HG03280 (cell line): ENCODE results near the gene TLE3.

Source experiments
- ATAC-seq: cut with Tn5 transposase; IDR thresholded peaks from one replicate; pipeline ENCODE4 v1.9.1; 2021; ENCODE audit warnings: mild to moderate bottlenecking, moderate library complexity; ENCODE audit not compliant: unreplicated experiment

The TLE3 gene

DNA sequence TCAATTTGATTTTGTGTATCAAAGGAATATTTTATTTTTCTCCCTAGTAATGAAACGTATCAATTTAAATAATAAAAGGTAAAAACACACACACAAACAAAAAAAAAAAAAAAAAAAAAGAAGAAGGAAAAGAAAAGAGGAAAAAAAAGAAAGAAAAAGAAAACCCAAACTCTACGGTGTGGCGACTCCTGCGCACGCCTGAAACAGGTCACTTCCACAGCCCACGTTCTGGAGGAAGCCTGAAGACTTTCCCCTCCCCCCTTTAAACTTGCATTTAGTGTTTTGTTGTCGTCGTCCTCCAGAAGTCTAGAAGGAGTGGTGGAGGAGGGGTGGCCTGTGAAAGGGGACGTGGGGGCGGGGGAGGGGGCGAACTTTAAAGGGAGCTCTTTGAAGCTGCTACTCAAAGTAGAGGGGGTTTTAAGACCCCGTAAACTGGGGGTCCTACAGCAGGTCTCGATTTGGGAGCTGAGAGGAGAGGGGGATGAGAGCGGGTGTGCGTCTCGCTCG, 2.3 kb upstream of the TLE3 start:
- ATAC-seq = no peak

DNA sequence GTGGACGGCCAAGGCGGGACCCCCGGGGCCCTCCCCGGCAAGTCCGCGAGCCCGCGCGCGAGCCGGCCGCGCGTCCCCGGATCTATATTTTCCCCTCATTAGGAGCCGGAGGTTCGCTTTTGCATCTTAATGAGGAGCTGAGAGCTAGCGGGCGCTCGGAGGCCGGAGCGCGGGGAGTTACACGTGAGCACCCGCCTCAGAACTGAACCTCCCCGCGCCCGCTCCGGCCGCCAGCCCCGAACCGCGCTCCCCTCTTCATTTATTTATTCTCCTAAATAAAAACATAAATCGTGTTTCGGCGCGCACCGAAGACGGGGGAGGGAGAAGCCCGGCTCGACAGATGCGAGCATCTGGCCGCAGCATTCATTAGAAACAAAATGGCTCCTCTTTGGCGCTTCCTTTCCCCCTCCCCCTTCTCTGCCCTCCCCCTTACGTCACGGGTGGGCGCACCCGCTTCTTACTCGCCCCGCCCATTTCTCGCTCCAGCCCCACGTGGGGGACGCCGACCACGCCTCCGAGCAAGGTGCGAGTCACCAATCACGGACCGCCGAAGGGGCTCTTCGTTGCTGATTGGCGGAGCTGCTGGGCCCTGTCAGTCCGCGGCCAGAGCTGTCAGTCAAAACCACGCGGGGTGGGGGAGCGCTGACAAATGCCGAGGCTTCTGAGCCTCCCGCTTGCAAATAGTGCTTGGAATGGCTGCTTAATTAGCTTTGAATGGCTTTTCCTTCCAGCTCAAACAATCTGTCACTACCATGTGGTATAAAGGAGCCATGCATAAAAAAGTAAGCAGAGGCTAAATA, 1.6 kb upstream of the TLE3 start:
- peak; percentile 56 for ATAC-seq

DNA sequence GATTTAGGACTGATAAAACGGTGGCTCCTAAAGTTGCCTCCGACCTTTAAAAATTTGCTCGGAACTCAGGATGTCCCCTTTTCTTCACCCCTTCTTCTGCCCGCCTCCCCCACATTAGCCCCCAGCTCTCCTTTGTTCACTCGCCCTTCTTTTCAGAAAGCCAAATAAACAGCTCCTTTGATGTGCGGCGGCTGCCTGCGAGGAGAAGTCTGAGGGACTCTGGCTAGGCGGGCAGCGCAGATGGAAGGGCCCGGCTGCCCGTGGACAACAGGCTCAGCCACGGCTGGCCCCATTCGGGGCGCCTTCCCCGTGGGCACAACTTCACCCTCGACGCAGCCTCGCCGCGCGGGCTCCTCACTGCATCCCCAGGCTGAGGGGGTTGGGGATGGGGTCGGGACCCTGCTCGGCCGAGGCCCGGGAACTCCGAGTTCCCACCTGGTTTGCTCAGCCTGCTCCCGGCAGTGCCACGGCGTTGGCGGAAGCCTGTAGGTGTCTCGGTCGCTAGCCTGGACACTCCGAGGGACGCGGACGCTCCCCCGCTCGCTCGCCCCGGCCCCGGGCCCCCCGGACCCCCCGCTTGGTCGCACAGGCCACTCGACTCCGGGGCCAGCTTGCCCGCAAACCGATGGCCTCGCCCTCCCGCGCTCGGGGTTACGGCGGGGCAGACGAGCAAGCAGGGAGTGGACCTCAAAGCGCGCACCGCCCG, 897 bp upstream of the TLE3 start:
- ATAC-seq = peak; percentile 2

DNA sequence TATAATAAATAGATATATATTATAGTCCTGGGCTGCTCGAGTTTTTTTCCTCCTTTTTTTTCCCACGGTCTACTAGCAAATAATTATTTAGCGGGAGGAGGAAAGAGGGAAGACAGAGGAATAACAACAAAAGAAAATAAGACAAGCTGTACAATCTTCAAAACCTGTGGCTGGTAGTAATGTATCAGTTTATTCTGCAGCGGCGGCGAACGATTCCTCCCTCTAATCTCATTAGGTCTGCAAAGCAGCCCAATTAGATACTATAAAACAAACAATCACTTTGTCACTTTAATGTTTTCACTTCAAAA, 390 bp upstream of the TLE3 start:
- ATAC-seq = no peak

DNA sequence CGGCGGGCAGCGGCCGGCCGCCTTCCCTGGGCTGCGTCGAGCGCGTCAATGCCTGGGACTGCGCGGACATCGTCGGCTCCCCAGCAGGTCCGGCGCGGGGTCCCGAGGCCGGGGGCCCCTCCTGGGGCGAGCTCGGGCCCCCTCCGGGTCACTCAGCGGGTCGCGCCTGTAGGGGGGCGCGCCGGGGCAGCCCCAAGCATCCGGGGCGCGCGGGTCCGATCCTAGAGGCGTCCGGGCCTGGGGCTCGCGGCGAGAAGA, 725 bp downstream of the TLE3 start:
- ATAC-seq = no peak

DNA sequence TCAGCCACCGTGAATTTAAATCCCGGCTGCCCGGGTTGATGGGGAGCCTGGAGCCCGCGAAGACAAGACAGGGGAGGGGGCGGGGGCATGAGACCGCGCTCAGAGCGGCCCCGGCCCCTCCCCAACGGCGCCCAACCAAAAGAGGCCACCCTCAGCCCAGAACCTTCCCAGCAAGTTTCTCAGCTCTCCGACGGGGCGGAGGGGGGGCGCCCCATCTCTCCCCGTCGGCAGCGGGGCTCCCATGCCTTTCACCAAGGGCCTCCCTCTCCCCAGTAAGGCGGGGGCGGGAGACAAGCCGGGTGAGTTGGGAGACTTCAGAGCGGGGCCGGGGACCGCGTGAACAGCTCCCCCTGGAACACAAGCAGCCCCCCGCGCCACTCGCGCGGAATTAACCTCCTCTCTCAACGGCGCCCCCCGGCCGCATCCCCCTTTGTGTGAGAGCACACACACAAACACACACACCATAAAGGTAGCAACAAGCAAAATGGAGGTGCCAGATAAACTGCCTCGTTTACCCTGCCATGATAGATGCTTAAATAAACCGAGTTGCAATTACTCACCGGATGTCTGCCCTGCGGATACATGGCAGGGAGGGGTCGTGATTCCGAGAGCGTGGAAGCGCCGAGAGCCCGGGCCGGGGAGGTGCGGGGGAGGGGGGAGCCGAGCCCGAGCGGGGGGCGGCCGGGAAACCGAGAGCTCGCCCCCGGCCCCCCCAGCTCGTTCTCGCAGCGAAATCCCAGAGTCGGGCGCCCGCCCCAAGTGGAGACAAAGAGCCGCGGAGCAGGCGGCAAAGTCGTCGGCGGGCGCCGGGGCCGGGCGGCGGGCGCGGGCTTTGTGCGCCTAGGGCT, 1.3 kb downstream of the TLE3 start:
- ATAC-seq = no peak

DNA sequence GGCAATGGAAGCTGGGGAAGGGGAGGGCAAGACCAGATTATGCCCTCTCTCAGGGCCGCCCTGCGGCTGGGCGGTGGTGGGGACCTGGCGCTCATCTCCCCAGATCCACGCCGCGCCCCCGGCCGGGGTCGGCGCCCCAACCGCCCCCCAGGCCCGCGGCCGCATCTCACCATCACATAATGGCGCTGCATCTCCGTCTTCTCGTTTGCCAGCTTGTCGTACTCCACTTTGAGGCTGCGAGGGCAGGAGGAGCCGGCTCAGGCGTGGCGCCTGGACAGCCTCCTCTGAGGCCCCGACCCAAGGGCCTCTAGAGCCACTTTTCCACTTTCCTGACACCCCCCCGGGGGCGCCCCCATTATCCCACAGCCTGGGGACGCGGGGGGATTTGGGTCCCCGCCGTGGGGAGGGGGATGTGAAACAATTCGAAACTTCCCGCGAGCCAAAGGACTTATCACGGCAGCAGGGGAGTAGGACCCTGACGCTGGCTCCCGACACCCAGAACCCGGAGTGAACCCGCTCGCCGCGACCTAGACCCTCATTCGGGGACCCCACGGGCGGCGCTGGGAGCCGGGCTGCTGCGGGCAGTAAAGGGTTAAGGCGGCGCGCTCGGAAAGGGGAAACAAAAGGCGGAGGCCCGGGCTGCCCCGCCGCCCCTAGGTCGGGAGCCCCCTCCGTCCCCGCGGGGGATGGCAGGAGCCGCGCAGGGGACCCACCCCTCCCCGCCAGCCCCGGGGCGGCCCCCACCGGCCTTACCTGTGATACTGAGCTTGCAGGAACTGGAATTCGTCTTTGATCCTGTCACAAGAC, 2.1 kb downstream of the TLE3 start:
- ATAC-seq = no peak

DNA sequence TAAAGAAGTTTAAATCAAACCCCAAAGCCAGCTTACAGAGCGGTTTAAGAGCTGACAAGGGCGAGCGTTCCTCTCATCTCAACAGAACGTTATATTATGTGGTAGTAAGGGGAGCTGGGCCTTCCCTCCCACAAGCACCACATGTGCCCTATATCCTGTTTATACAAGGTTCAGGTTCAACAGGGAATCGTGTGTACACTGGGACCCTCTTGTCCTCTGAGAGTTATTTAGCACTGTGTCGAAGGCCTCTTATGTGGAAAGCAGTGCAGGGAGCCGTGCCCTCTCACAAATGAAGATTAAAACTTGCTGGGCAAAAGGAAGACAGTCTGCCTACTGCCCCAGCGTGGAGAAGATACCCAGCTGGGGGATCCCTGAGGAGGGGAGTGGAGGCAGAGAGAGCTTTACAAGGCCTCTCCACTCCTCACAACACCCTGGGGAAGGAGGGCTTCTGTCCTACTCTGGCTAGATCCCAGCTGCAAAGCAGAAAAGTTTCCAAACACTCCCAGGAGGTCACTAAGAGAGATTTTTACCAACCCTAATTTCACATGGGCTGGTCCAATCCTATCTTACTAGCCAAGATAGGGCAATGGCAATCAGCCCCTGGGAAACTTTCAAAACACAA, 2.9 kb downstream of the TLE3 start:
- ATAC-seq = no peak

DNA sequence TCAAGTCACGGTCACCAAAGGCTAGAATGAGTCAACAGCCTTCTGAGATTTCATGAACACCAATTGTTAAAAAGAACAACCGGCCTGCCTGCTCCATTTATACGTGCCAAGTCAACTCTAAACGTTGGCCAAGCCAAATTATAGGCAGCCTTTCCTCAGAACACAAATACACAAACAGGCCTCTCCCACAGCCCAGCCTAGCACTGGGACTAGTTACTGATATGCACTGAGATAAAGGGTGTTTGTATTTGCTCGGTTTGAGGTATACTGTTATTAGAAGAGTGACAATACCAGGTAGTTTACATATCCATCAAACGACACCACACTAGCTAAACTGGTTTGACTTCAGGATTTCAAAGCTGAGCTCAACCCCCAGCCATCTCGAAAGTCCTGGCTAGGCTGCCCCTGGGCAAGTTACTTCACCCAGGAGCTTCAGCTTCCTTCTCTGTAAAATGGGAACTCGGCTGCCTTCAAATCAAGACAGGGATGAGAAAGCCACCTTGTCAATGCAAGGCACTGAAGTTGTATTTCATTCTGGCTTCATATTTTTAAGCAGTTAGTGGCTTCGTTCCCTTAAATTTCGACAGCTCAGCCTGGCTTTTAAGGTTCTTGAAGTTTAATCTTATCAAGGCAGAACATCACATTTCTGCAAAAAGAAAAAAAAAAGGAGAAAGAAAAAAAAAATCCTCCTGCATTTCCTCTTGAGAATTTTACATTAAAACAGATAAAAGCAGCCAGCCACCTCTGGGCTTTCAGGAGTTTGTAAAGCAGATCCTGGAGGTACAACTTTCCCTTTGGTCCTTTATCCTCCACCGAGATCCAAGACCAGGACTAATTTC, 4.0 kb downstream of the TLE3 start:
- ATAC-seq = no peak

DNA sequence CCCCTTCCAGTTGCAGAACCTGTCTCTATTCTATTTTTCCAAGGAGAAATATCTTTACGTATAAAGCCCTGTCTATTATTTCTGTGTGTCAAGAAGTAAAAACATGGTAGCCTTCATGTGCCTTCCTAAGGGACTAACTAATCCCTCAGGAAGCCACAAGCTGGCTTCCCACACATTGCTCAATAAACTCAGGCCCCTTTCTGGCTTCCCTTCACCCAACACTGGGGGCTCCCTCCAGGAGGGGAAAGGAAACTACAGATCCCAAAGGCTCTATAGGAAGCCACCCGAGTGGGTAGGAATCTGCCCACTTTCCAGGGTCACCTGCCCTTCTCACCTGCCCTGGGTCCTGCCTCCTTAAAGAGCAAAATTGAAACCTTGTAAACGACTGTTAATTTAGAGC, 4.6 kb downstream of the TLE3 start:
- ATAC-seq = no peak

DNA sequence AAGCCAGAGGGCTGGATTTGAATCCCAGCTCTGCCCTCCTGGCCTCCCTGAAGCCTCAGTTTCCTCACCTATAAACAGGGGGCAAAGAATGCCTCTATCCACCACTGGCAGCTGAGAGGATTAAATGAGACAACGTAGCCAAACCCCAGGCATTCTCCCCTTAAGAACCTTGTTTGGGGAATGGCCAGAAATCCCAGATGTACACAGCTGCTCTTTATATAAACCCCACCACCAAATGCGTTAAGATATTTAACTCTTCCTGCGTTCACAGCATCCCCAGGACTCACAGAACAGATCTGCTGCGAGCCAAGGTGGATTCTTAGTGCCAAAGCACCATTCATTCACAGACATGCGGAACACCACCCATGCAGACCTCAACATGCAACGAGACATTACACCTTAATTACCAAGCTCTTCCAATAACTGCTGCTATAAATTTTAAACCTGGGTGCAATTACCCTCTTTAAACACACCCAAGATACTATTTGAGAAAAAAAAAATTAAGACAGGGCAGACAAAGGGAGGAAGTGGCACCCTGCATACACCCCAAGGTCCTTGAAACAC, 5.2 kb downstream of the TLE3 start:
- no peak for ATAC-seq

DNA sequence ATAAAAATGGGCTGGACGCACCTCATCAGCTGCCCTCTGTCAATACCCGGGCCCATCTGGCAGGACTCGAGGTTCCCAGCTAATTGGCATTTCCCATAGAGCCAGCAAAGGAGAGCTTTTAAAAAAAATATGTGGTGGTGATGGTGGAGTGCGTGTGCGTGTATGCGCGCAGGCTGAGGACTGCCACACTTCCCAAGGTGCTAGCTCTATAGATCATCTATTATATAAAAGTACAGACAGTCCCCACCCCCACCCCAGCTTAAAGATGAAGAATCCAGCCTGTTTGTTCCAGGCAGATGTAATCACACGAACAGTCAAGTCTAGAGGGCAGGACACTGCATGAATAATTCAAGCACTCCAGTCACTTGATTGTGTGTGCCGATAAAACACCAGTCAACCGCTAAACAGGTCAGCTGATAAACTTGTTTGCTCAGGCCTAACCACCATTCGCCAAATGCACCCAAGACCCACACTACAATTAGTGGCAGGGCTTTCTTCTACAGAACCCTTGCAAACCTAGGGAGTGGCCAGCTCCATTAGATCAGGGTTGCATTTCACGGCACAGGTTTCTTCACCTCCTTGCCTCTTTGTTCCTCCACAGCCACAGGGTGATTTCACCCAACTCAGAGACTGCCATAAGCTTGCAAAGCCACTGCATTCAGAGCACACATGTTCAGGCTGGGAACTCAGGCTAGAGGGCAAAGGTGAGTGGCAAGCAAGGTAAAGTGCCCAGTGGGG, 5.8 kb downstream of the TLE3 start:
- ATAC-seq = no peak

DNA sequence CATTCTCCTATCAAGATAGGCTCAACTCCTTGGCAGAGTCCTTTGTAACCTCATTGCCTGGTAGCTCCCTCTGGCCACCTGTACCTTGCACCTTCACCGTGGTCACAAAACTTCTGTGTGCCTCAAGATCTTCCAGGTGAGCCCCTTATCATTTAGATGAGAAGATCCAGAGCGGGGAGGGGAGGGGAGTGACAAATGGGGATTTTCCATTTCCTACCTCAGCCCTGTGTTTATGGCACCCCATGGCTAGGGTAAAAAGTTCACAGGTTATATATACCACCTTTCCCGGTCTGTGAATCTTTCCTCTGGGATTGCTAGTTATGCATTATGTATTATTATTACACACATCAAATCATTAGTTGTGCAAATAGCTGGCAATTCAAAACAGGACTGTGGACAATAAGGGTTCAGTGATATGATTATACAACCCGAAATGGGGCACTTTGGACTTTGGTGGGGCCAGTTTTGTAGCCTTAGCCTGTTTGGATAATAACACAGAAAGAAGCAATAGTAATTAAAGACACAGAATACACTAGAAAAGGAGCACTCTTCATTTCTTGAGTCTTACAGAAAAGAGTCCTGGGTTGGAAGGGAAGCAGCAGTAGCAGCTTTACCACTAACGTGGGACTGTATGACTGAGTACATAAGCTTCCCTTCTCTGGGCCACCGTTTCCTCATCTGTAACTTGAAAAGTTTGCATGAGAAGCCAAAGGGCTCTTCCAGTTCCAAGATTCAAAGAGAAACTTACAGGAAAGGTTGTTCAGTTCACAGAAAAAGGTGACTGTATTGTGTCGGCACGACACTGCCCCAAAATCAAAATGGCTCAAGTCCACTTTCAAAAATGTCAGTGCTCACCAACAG, 7.1 kb downstream of the TLE3 start:
- ATAC-seq = no peak

DNA sequence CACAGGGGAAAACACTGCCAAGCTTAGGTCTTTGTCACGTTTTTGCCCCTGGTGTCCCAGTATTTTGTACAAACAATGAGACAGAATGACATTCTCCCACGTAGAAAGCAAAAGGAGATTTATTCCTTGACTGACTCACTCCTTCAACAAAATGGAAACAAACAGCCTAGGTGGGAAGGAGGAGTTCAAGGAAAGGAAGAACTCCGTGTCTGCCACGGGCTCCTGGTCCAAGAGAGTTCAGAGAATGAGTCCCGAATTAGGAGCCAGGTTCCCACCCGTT, 8.1 kb downstream of the TLE3 start:
- no peak for ATAC-seq

DNA sequence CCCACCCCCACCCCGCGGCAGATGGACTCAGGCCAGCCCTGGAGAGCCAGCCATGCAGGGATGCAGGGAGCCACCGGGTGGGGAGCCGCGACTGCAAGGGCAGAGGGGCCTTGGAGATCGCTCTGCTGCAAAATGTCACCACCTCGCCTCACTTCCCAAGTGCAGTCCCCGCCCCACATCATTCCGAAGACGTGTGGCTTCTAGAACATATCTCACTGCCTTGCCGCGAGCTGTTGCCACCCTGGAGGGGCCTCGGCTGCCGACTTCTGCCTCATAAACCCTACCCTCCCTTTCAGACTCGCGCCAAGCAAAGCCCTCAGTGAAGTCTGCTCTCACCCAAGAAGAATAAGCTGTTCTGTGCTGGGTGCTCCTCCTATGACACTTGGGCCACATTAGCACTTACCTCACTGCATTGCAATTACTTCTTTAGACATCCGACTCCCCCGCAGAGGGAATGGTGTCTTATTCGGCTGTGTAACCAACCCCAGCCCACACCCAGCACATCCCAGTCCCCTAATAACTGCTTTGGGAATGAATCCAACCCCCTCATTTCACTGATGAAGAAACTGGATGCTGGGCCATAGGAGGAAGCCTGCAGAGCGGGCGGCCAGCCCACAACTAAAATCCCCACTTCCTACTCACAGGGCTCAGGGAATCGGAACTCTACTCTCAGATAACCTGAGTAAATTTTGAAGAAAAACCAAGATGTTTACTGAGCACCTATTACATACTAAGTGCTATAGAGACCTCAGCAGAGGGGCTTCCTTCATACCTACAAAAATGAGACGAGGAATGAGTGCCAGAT, 8.6 kb downstream of the TLE3 start:
- no peak for ATAC-seq

DNA sequence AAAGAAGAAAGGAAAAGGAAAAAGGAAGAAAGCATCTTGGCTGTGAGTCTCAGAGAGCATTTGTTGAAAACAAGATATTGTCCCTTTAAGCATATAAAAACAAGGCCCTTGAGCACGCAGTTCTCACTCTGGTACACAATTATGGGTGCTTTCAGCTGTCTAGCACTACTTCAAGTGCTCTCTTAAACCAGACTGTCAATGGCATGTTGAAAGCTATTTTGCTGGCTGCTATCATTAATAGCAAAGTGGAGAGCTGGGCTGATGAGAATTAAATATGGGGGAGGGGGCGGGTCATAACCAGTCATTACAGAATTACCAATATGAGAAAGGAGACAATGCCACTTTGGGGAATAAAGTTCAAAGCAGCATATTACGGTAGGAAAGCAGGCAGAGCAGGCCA, 9.3 kb downstream of the TLE3 start:
- ATAC-seq = no peak

DNA sequence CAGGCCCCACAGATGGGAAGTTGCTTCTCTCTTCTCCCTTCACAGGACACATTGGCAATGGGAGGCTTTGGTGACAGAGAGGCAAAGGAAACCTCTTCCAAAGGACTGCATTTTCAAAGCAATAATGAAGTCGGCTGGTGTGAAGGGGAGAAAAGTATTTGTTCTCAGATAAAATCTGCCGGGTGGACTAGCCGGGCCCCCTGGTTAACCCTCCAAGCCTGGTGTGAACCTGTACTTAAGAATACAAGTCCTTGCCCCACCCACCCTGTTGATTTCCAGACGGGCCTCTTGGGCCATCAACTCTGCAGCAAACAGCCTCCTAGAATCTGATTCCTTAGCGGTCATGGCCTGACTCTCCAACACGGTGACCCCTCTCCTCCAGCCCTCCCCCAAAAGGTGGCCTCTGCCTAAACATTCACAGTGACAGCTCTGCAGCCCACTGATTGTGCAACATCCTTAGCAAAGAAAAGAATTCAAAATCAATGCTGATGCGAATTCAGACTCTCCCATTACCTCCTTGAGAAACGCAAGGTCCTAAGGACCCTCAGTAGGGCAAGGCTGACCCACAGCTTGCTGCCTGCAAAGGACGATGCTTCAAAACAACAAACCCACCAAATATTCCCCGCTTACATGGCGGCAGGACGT, 9.9 kb downstream of the TLE3 start:
- no peak for ATAC-seq
